M059J (cell line): ENCODE data around the gene RBM26. TPM values are rescaled to one million over a fixed set of nuclear protein-coding genes. Genes with fewer than 3 reads are reported as not detected.

Experiments used
- DNase-seq: peaks from one replicate; pipeline ENCODE4 v3.0.0-alpha.2; 2012; ENCODE audit warnings: low read depth
- total RNA-seq: library from RNA; depleted of rRNA; stranded (reverse); fragments of >200 nt; shearing (Covaris generic); gene quantifications from 2 replicates; pipeline ENCODE4 v1.2.3, GENCODE V29; 2014

Gene RBM26
- total RNA-seq, 1 experiment from 2014 or later, result 19.8 TPM

GRCh38 chr13:79423801-79424642, 18.0 kb upstream of the RBM26 start:
- peak; percentile 34 for DNase-seq

GRCh38 chr13:79423340-79423739, 17.3 kb upstream of the RBM26 start:
- no peak for DNase-seq

- no peak for DNase-seq
These were observed 13.3 kb upstream of the RBM26 start for GRCh38 chr13:79419365-79419764.

GRCh38 chr13:79417741-79418140, 11.7 kb upstream of the RBM26 start:
- no peak for DNase-seq

GRCh38 chr13:79413521-79413920, 7.5 kb upstream of the RBM26 start:
- DNase-seq, result no peak

GRCh38 chr13:79409828-79410227, 3.8 kb upstream of the RBM26 start:
- DNase-seq, result no peak

GRCh38 chr13:79407349-79407979, 1.4 kb upstream of the RBM26 start:
- no peak for DNase-seq

- no peak for DNase-seq
These were observed 498 bp upstream of the RBM26 start for GRCh38 chr13:79406597-79406908.

GRCh38 chr13:79405501-79405830, 589 bp downstream of the RBM26 start:
- peak; percentile 23 for DNase-seq

GRCh38 chr13:79404985-79405384, 1.1 kb downstream of the RBM26 start:
- DNase-seq, result no peak

GRCh38 chr13:79404361-79404760, 1.7 kb downstream of the RBM26 start:
- DNase-seq, result no peak

GRCh38 chr13:79403113-79403512, 2.9 kb downstream of the RBM26 start:
- no peak for DNase-seq

GRCh38 chr13:79402679-79403078, 3.4 kb downstream of the RBM26 start:
- DNase-seq, result no peak

- no peak for DNase-seq
These were observed 3.9 kb downstream of the RBM26 start for GRCh38 chr13:79402074-79402635.

GRCh38 chr13:79401259-79402070, 4.6 kb downstream of the RBM26 start:
- DNase-seq, result no peak

GRCh38 chr13:79398915-79399314, 7.1 kb downstream of the RBM26 start:
- DNase-seq, result peak; percentile 24

- DNase-seq, result no peak
These were observed 7.9 kb downstream of the RBM26 start for GRCh38 chr13:79398127-79398526.

- no peak for DNase-seq
These were observed 10.2 kb downstream of the RBM26 start for GRCh38 chr13:79395881-79396280.

- no peak for DNase-seq
These were observed 12.3 kb downstream of the RBM26 start for GRCh38 chr13:79393564-79394249.

- peak; percentile 86 for DNase-seq
These were observed 13.0 kb downstream of the RBM26 start for GRCh38 chr13:79392882-79393563.

GRCh38 chr13:79389026-79389425, 17.0 kb downstream of the RBM26 start:
- DNase-seq, result no peak
